ENCODE results near the gene TTC1.

The TTC1 gene

GRCh38 chr5:160030631-160031377, 21.9 kb downstream of the TTC1 start:
- TF ChIP-seq ZFX (IDR thresholded peaks at IDR 0.05) (no peak), CTCF (conservative IDR thresholded peaks at IDR 0.05) (no peak)
- no peak overlapping the region for H3K27ac ChIP-seq

DNA sequence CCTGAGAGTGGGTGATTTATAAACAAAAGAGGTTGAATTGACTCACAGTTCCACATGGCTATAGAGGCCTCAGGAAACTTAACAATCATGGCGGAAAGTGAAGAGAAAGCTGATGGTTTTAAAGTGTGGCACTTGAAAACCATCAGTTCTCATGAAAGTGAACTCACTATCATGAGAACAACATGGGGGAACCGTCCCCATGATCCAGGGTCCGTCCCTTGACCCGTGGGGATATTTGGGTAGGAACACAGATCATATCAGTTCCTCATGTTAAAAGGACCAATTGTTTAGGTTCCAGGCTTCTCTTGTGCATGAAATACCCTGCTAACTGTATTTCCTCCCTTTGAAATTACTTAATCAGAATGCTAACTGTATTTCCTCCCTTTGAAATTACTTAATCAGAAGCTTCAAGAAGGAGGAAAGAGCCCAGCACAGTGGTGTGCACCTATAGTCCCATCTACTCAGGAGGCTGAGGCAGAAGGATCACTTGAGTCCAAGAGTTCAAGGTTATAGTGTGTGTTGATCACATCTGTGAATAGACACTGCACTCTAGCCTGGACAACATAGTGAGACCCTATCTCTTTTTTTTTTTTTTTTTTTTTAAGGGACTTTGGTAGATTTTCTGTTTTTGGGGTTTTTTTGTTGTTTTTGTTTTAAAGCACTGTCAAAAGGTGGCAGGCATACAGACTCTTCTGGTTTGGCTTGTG, 24.8 kb downstream of the TTC1 start:
- TF ChIP-seq ZFX (IDR thresholded peaks at IDR 0.05) (no peak), CTCF (conservative IDR thresholded peaks at IDR 0.05) (no peak)
- H3K27ac ChIP-seq, result no peak overlapping the region

DNA sequence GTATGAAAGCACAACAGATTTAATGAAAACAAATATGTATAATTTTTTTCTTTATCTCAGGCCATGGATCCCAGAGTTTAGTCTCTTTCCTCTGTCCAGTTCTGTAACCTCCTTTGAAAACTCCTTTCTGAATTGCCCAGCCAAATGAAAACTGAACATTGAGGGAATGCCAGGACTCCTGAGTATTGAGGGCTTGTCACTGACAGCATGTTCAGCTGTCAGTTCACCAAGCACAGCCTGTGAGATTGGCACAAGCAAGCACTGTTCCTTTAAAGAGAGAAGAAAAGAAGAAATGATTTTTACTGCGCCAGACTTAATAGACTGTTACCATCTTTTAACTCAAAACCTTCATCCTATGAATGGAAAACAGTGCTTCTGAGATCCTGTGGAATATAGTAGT, 27.3 kb downstream of the TTC1 start:
- TF ChIP-seq CTCF (conservative IDR thresholded peaks at IDR 0.05) (no peak), ZFX (IDR thresholded peaks at IDR 0.05) (no peak)
- no peak overlapping the region for H3K27ac ChIP-seq

DNA sequence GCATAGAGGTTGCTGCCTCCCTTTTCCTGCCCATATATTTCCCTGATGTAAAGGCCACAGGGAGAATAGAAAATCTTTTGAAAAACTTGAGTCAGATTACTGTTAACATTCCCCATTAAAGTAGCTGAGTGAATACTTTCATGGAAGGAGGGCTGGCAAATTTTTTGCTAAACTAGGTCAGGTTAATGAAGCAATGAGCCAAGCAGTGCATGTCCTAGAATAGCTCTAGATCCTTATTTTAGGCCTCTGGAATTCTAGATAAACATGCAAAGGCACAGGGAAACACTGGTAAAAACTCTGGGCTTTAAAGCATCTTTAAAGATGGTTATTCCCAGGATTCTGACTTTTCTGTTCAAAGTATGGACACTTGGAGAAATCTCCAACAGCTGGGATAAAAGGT, 27.9 kb downstream of the TTC1 start:
- TF ChIP-seq CTCF (conservative IDR thresholded peaks at IDR 0.05), result no peak
- TF ChIP-seq ZFX (IDR thresholded peaks at IDR 0.05), result no peak

DNA sequence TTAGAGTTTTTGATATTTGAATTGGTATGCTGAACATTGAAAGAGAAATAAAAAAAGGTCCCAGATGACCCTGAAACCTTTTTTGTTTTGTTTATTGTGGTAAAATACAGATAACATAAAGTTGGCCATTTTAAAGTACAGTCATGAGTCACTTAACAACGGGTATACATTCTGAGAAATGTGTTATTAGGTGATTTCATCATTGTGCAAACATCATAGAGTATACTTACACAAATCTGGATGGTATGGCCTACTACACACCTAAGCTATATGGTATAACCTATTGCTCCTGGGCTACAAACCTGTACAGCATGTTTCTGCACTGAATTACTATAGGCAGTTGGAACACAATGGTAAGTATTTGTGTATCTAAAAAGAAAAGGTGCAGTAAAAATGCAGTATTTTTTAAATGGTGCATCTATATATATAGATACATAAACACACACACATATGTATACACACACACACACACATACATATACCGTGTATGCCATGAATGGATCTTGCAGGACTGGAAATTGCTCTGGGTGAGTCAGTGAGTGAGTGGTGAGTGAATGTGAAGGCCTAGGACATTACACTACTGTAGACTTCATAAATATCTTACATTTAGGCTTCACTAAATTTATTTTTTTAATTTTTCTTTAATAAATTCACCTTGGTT, 31.0 kb downstream of the TTC1 start:
- H3K27ac ChIP-seq, result no peak overlapping the region
- TF ChIP-seq CTCF (conservative IDR thresholded peaks at IDR 0.05) (no peak), ZFX (IDR thresholded peaks at IDR 0.05) (no peak)

More for the DNA sequence above, 27.9 kb downstream of the TTC1 start:
- H3K27ac ChIP-seq, result no peak overlapping the region

DNA sequence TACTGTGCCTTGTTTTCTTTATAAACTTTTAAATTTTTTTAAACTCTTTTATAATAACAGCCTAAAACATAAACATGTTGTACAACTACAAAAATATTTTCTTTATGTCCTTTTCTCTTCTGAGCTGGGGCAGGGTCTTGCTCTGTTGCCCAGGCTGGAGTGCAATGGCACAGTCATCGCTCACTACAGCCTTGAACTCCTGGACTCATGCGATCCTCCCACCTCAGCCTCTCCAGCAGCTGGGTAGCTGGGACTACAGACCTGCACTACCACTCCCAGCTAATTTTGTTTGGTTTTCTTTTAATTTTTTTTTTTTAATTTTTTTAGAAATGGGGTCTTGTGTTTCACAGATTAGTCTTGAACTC, 31.5 kb downstream of the TTC1 start:
- H3K27ac ChIP-seq, result no peak overlapping the region
- TF ChIP-seq ZFX (IDR thresholded peaks at IDR 0.05) (no peak), CTCF (conservative IDR thresholded peaks at IDR 0.05) (no peak)

DNA sequence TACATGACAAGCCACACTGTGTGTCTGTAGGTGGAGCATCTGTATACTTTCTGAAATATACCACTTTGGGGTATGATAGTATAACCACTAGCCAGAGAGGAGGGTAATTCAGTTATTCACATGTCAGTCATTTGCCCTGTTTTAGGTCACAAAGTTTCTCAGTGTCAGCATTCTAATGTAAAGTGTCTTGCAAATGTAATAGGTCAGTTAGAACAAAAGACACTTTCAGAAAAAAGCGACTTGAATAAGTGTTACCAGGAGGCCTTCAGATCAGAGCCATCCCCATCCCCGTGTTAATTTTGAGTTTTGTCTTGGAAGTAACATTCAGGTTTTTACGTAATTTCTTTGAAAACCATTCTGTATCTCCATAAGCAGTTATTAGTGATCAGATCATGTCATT, 33.7 kb downstream of the TTC1 start:
- TF ChIP-seq CTCF (conservative IDR thresholded peaks at IDR 0.05), result no peak
- no peak for TF ChIP-seq ZFX (IDR thresholded peaks at IDR 0.05)
- no peak overlapping the region for H3K27ac ChIP-seq

Data from C4-2B (cell line).